Measurements from ENCODE around the gene ELFN1.

ELFN1 gene

GRCh38 chr7:1693419-1693990 is 23.4 kb downstream of the ELFN1 start:
- ChIA-PET CTCF (no interaction called here), POLR2A (no interaction called here)
- no peak for DNase-seq (ENCODE audit: extremely low spot score)
- TF ChIP-seq SP1 (IDR thresholded peaks at IDR 0.05) (no peak), FOXM1 (IDR thresholded peaks at IDR 0.05; ENCODE audit: borderline replicate concordance) (no peak), BHLHE40 (IDR thresholded peaks at IDR 0.05; ENCODE audit: borderline replicate concordance) (no peak), ZNF384 (IDR thresholded peaks at IDR 0.05) (no peak), FOXA1 (IDR thresholded peaks at IDR 0.05) (no peak), TARDBP (IDR thresholded peaks at IDR 0.05) (no peak), CTBP1 (IDR thresholded peaks at IDR 0.05; ENCODE audit: borderline replicate concordance) (no peak), FOXK2 (IDR thresholded peaks at IDR 0.05) (no peak), NFRKB (IDR thresholded peaks at IDR 0.05) (no peak), PKNOX1 (IDR thresholded peaks at IDR 0.05) (no peak), L3MBTL2 (conservative IDR thresholded peaks at IDR 0.05) (no peak), LEF1 (IDR thresholded peaks at IDR 0.05; ENCODE audit: borderline replicate concordance) (no peak), SUZ12 (IDR thresholded peaks at IDR 0.05) (no peak)

GRCh38 chr7:1693991-1694524 is 24.0 kb downstream of the ELFN1 start:
- no peak for DNase-seq (ENCODE audit: extremely low spot score)
- ChIA-PET POLR2A (no interaction called here), CTCF (no interaction called here)
- TF ChIP-seq PKNOX1 (IDR thresholded peaks at IDR 0.05) (no peak), BHLHE40 (IDR thresholded peaks at IDR 0.05; ENCODE audit: borderline replicate concordance) (no peak)

- POLR2A ChIA-PET, result no interaction called here
- CTCF ChIA-PET, result no interaction called here
- TF ChIP-seq HDGF (IDR thresholded peaks at IDR 0.05; ENCODE audit: borderline replicate concordance) (no peak), PKNOX1 (IDR thresholded peaks at IDR 0.05) (no peak), ELF4 (IDR thresholded peaks at IDR 0.05) (no peak), FOXM1 (IDR thresholded peaks at IDR 0.05; ENCODE audit: borderline replicate concordance) (no peak), BHLHE40 (IDR thresholded peaks at IDR 0.05; ENCODE audit: borderline replicate concordance) (no peak), L3MBTL2 (conservative IDR thresholded peaks at IDR 0.05) (no peak), FOXK2 (IDR thresholded peaks at IDR 0.05) (no peak), FOXA1 (IDR thresholded peaks at IDR 0.05) (no peak), CTBP1 (IDR thresholded peaks at IDR 0.05; ENCODE audit: borderline replicate concordance) (no peak)
- DNase-seq (ENCODE audit: extremely low spot score), result no peak
Observed at GRCh38 chr7:1694611-1695511, 24.8 kb downstream of the ELFN1 start.

- no peak for TF ChIP-seq CTBP1 (IDR thresholded peaks at IDR 0.05; ENCODE audit: borderline replicate concordance)
- TF ChIP-seq SUZ12 (IDR thresholded peaks at IDR 0.05), result no peak
- no peak for TF ChIP-seq ZNF384 (IDR thresholded peaks at IDR 0.05)
- no peak for TF ChIP-seq HDGF (IDR thresholded peaks at IDR 0.05; ENCODE audit: borderline replicate concordance)
- no peak for TF ChIP-seq L3MBTL2 (conservative IDR thresholded peaks at IDR 0.05)
- no peak for TF ChIP-seq ELF4 (IDR thresholded peaks at IDR 0.05)
- TF ChIP-seq FOXM1 (IDR thresholded peaks at IDR 0.05; ENCODE audit: borderline replicate concordance), result no peak
- no peak for TF ChIP-seq BHLHE40 (IDR thresholded peaks at IDR 0.05; ENCODE audit: borderline replicate concordance)
- ChIA-PET CTCF (no interaction called here), POLR2A (no interaction called here)
- no peak for DNase-seq (ENCODE audit: extremely low spot score)
Observed at GRCh38 chr7:1695800-1696454, 25.9 kb downstream of the ELFN1 start.

- no peak for TF ChIP-seq CTBP1 (IDR thresholded peaks at IDR 0.05; ENCODE audit: borderline replicate concordance)
- POLR2A ChIA-PET, result no interaction called here
- no peak for DNase-seq (ENCODE audit: extremely low spot score)
- CTCF ChIA-PET, result no interaction called here
Observed at GRCh38 chr7:1696671-1697498, 26.8 kb downstream of the ELFN1 start.

- ChIA-PET CTCF (no interaction called here), POLR2A (no interaction called here)
- TF ChIP-seq CTBP1 (IDR thresholded peaks at IDR 0.05; ENCODE audit: borderline replicate concordance) (no peak), TARDBP (IDR thresholded peaks at IDR 0.05) (no peak), SUZ12 (IDR thresholded peaks at IDR 0.05) (no peak), ARNT (IDR thresholded peaks at IDR 0.05) (no peak), LEF1 (IDR thresholded peaks at IDR 0.05; ENCODE audit: borderline replicate concordance) (no peak), FOXM1 (IDR thresholded peaks at IDR 0.05; ENCODE audit: borderline replicate concordance) (no peak), BHLHE40 (IDR thresholded peaks at IDR 0.05; ENCODE audit: borderline replicate concordance) (no peak), ELF4 (IDR thresholded peaks at IDR 0.05) (no peak), FOXA1 (IDR thresholded peaks at IDR 0.05) (no peak), NFRKB (IDR thresholded peaks at IDR 0.05) (no peak), L3MBTL2 (conservative IDR thresholded peaks at IDR 0.05) (no peak), PKNOX1 (IDR thresholded peaks at IDR 0.05) (no peak), ZNF384 (IDR thresholded peaks at IDR 0.05) (no peak), HDGF (IDR thresholded peaks at IDR 0.05; ENCODE audit: borderline replicate concordance) (no peak), FOXK2 (IDR thresholded peaks at IDR 0.05) (no peak)
- no peak for DNase-seq (ENCODE audit: extremely low spot score)
Observed at GRCh38 chr7:1697499-1698125, 27.5 kb downstream of the ELFN1 start.
